WERI-Rb-1 (cell line): ENCODE data around the gene TRMT61A.

Experiments used
- DNase-seq: peaks from one replicate; pipeline ENCODE4 v3.0.0-alpha.2; 2020
- H3K27ac ChIP-seq: fragments of 250-450 bp; sonication (Bioruptor Pico); 2 replicates; pipeline ENCODE4 v1.5.1; 2020; ENCODE audit warnings: mild to moderate bottlenecking, moderate library complexity
- H3K27me3 ChIP-seq: fragments of 250-450 bp; sonication (Bioruptor Pico); 2 replicates; pipeline ENCODE4 v1.5.1; 2021; ENCODE audit warnings: mild to moderate bottlenecking, low read depth, moderate library complexity; ENCODE audit not compliant: insufficient read depth, severe bottlenecking
- H3K36me3 ChIP-seq: fragments of 250-450 bp; sonication (Bioruptor Pico); 2 replicates; pipeline ENCODE4 v1.5.1; 2020; ENCODE audit warnings: mild to moderate bottlenecking, moderate library complexity
- H3K4me3 ChIP-seq: 2 replicates; pipeline ENCODE4 v1.5.1; 2011; ENCODE audit warnings: low read depth, mild to moderate bottlenecking, control low read depth, low read length
- H3K9me3 ChIP-seq: fragments of 250-450 bp; sonication (Bioruptor Pico); 2 replicates; pipeline ENCODE4 v1.5.1; 2021; ENCODE audit warnings: mild to moderate bottlenecking, moderate library complexity; ENCODE audit not compliant: severe bottlenecking
- CTCF ChIP-seq: IDR thresholded peaks from 2 replicates; pipeline ENCODE4 v1.5.1; 2011; ENCODE audit warnings: low read depth, mild to moderate bottlenecking, control low read depth, inconsistent platforms, low read length

Gene TRMT61A

GRCh38 chr14:103547455-103547940, 18.5 kb downstream of the TRMT61A start:
- H3K4me3 ChIP-seq = no peak overlapping the region
- no peaks in the 10 kb centered on the region for H3K27me3 ChIP-seq
- no peak for TF ChIP-seq CTCF
- DNase-seq = no peak
- H3K9me3 ChIP-seq = no peaks in the 10 kb centered on the region
- H3K36me3 ChIP-seq = no peaks in the 10 kb centered on the region
- H3K27ac ChIP-seq = no peak overlapping the region

- no peaks in the 10 kb centered on the region for H3K36me3 ChIP-seq
- H3K4me3 ChIP-seq = no peak overlapping the region
- no peaks in the 10 kb centered on the region for H3K27me3 ChIP-seq
- no peak for TF ChIP-seq CTCF
- H3K9me3 ChIP-seq = no peaks in the 10 kb centered on the region
- no peak for DNase-seq
- no peak overlapping the region for H3K27ac ChIP-seq
Measured at GRCh38 chr14:103547941-103548462, 19.0 kb downstream of the TRMT61A start.

GRCh38 chr14:103548463-103549351, 19.7 kb downstream of the TRMT61A start:
- no peak for DNase-seq
- Histone ChIP-seq H3K9me3 (no peaks in the 10 kb centered on the region), H3K27me3 (no peaks in the 10 kb centered on the region), H3K27ac (no peak overlapping the region), H3K36me3 (no peaks in the 10 kb centered on the region), H3K4me3 (no peak overlapping the region)
- no peak for TF ChIP-seq CTCF

GRCh38 chr14:103549361-103550311, 20.6 kb downstream of the TRMT61A start:
- no peak overlapping the region for H3K4me3 ChIP-seq
- H3K27me3 ChIP-seq = no peaks in the 10 kb centered on the region
- no peak overlapping the region for H3K27ac ChIP-seq
- no peaks in the 10 kb centered on the region for H3K36me3 ChIP-seq
- H3K9me3 ChIP-seq = no peaks in the 10 kb centered on the region
- no peak for DNase-seq
- TF ChIP-seq CTCF = peak; percentile 53

GRCh38 chr14:103550451-103551337, 21.7 kb downstream of the TRMT61A start:
- DNase-seq = no peak
- TF ChIP-seq CTCF = no peak
- no peak overlapping the region for H3K27ac ChIP-seq

More at GRCh38 chr14:103550451-103551337, 21.7 kb downstream of the TRMT61A start:
- Histone ChIP-seq H3K27me3 (no peaks in the 10 kb centered on the region), H3K36me3 (peaks cover 4% of the 10 kb centered on the region; the same call in 1 of the 2 replicates), H3K9me3 (no peaks in the 10 kb centered on the region), H3K4me3 (no peak overlapping the region)
